HG03442 (cell line): ENCODE measurements around the gene PHF12.

Experiments used
- ATAC-seq: cut with Tn5 transposase; IDR thresholded peaks from one replicate; pipeline ENCODE4 v1.9.1; 2021; ENCODE audit warnings: mild to moderate bottlenecking, moderate library complexity; ENCODE audit not compliant: unreplicated experiment

The PHF12 gene

GRCh38 chr17:28975646-28976045 lies 24.3 kb upstream of the PHF12 start:
- ATAC-seq: no peak

GRCh38 chr17:28975031-28975430 lies 23.7 kb upstream of the PHF12 start:
- no peak for ATAC-seq

- no peak for ATAC-seq
These were observed 23.1 kb upstream of the PHF12 start for GRCh38 chr17:28974451-28974850.

- ATAC-seq: no peak
These were observed 22.1 kb upstream of the PHF12 start for GRCh38 chr17:28973425-28973824.

- no peak for ATAC-seq
These were observed 21.1 kb upstream of the PHF12 start for GRCh38 chr17:28972437-28972836.

- ATAC-seq: no peak
These were observed 19.6 kb upstream of the PHF12 start for GRCh38 chr17:28970879-28971278.

GRCh38 chr17:28969706-28970393 lies 18.5 kb upstream of the PHF12 start:
- no peak for ATAC-seq

GRCh38 chr17:28968914-28969295 lies 17.6 kb upstream of the PHF12 start:
- ATAC-seq: no peak

GRCh38 chr17:28968231-28968913 lies 17.1 kb upstream of the PHF12 start:
- ATAC-seq: no peak

- ATAC-seq: no peak
These were observed 16.2 kb upstream of the PHF12 start for GRCh38 chr17:28967221-28968135.

GRCh38 chr17:28963841-28964240 lies 12.5 kb upstream of the PHF12 start:
- no peak for ATAC-seq

GRCh38 chr17:28963055-28963611 lies 11.8 kb upstream of the PHF12 start:
- no peak for ATAC-seq

- ATAC-seq: no peak
These were observed 10.1 kb upstream of the PHF12 start for GRCh38 chr17:28961391-28961790.

- ATAC-seq: no peak
These were observed 9.1 kb upstream of the PHF12 start for GRCh38 chr17:28960256-28961061.

- ATAC-seq: no peak
These were observed 8.2 kb upstream of the PHF12 start for GRCh38 chr17:28959471-28959871.

- ATAC-seq: no peak
These were observed 7.6 kb upstream of the PHF12 start for GRCh38 chr17:28958820-28959455.

GRCh38 chr17:28957992-28958355 lies 6.7 kb upstream of the PHF12 start:
- no peak for ATAC-seq

GRCh38 chr17:28957277-28957991 lies 6.1 kb upstream of the PHF12 start:
- no peak for ATAC-seq

- ATAC-seq: no peak
These were observed 5.5 kb upstream of the PHF12 start for GRCh38 chr17:28956861-28957260.
